Measurements from ENCODE around the gene NDUFA11.

Gene NDUFA11

DNA sequence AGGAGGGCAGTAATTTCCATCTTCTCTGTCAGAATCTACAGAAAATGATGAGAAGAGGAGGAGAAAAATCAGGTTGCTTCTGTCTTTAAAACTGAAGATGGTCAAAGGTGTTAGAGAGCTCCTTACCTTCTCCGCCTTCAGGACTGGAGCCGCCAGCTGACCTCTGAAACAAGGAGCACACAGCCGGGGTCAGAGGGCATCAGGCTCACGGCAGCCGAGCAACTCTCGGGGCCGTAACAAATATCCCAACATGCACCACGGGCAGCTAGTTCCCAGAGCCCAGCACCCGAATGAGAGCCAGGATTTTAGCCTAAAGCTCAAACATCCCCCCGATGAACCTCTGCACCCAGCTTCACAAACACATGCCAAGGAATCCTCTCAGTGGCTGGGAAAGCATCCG lies 38.1 kb upstream of the NDUFA11 start:
- TF ChIP-seq, protein P1, sequence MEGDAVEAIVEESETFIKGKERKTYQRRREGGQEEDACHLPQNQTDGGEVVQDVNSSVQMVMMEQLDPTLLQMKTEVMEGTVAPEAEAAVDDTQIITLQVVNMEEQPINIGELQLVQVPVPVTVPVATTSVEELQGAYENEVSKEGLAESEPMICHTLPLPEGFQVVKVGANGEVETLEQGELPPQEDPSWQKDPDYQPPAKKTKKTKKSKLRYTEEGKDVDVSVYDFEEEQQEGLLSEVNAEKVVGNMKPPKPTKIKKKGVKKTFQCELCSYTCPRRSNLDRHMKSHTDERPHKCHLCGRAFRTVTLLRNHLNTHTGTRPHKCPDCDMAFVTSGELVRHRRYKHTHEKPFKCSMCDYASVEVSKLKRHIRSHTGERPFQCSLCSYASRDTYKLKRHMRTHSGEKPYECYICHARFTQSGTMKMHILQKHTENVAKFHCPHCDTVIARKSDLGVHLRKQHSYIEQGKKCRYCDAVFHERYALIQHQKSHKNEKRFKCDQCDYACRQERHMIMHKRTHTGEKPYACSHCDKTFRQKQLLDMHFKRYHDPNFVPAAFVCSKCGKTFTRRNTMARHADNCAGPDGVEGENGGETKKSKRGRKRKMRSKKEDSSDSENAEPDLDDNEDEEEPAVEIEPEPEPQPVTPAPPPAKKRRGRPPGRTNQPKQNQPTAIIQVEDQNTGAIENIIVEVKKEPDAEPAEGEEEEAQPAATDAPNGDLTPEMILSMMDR (IDR thresholded peaks at IDR 0.05; ENCODE audit: low read depth, low read length), result no peak
- Histone ChIP-seq H3K4me3 (ENCODE audit: low read depth, low read length) (no peak overlapping the region), H3K36me3 (peaks cover 59% of the 10 kb centered on the region), H3K9me3 (ENCODE audit: severe bottlenecking) (no peaks in the 10 kb centered on the region), H3K27me3 (ENCODE audit: insufficient read depth, low read depth, severe bottlenecking) (no peaks in the 10 kb centered on the region), H3K27ac (no peak overlapping the region)
- no peak for DNase-seq

DNA sequence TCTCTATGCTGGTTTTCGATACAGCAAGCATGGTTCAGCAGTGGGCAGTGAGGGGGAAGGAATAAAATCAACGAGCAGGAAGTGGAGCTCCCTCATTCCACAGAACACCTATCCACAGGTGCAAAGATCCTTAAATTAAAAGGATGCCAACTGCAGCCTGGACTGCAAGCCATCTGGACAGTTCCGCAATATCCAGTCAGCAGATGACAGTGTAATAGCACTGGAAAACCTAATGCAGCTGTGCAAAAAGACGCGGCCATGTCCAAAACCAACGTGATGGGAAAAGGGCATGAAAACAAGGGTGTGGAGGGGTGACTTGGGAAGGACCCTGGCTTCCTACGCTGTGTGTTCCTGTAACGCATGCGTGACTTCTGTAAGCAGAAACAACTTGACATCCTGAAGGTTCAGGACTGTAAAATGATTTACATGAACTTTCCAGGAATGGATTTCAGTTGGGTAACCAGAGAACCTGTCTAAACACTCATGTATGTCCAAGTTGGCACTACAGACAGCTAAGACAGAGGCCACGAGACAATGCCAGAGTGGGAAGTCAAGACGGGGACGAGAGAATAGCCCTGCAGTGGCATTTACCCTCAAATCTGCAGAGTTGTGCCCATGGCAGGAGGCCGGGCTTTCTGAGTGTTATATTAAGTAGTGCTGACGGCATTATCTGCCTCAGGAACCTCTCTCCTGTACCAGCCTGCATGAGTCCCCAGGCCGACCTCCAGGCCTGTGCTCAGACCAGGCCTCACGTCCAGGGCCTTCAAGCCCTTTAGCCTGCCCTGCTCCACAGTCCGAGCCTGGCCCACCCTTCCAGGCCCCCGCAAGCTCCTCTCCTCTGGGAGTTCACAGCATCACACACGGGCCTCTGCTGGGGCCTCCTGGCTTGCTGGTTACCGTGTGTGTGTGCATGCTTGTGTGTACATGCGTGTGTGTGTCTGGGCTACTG lies 36.9 kb upstream of the NDUFA11 start:
- DNase-seq, result no peak
- TF ChIP-seq, protein P1 (IDR thresholded peaks at IDR 0.05; ENCODE audit: low read depth, low read length), result no peak
- peaks cover 58% of the 10 kb centered on the region for H3K36me3 ChIP-seq

DNA sequence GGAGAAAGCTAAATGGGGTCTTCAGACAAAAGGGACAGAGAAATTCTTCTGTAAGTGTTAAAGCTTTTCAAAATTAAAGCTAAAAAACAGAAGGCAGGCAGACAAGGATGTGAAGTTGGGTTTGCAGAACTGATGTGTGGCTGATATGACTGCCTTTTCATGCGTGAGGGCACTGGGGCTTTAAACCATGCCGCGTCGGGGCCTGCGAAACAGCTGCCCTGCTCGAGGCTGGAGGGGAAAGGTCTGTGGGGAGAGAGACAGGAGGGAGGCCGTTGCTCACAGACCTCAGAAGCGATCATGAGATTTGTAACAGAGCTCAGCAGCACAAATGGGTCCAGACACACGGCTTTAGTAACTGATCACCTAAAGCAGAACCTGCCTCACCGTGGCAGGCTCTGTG lies 34.0 kb upstream of the NDUFA11 start:
- Histone ChIP-seq H3K27me3 (ENCODE audit: insufficient read depth, low read depth, severe bottlenecking) (no peaks in the 10 kb centered on the region), H3K4me3 (ENCODE audit: low read depth, low read length) (no peak overlapping the region), H3K36me3 (peaks cover 55% of the 10 kb centered on the region), H3K9me3 (ENCODE audit: severe bottlenecking) (no peaks in the 10 kb centered on the region), H3K27ac (no peak overlapping the region)
- DNase-seq, result no peak
- TF ChIP-seq, protein P1 (IDR thresholded peaks at IDR 0.05; ENCODE audit: low read depth, low read length), result no peak

More for the DNA sequence above, 36.9 kb upstream of the NDUFA11 start:
- Histone ChIP-seq H3K4me3 (ENCODE audit: low read depth, low read length) (no peak overlapping the region), H3K9me3 (ENCODE audit: severe bottlenecking) (no peaks in the 10 kb centered on the region), H3K27ac (no peak overlapping the region), H3K27me3 (ENCODE audit: insufficient read depth, low read depth, severe bottlenecking) (no peaks in the 10 kb centered on the region)

DNA sequence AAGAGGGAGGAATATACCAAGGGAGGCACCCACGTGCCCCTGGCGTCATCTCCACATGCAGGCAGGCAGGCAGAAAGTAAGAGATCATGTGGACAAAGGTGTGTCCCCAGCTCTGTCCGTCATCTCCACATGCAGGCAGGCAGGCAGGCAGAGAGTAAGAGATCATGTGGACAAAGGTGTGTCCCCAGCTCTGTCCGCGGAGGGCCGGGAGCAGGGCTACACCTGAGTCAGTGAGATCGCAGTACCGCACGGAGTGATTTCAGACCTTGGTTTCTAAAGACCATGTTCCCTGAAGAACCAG lies 32.7 kb upstream of the NDUFA11 start:
- no peaks in the 10 kb centered on the region for H3K27me3 ChIP-seq (ENCODE audit: insufficient read depth, low read depth, severe bottlenecking)
- TF ChIP-seq, protein P1 (IDR thresholded peaks at IDR 0.05; ENCODE audit: low read depth, low read length), result no peak
- peaks cover 56% of the 10 kb centered on the region for H3K36me3 ChIP-seq
- no peak overlapping the region for H3K4me3 ChIP-seq (ENCODE audit: low read depth, low read length)
- H3K9me3 ChIP-seq (ENCODE audit: severe bottlenecking), result no peaks in the 10 kb centered on the region
- H3K27ac ChIP-seq, result no peak overlapping the region
- DNase-seq, result no peak

DNA sequence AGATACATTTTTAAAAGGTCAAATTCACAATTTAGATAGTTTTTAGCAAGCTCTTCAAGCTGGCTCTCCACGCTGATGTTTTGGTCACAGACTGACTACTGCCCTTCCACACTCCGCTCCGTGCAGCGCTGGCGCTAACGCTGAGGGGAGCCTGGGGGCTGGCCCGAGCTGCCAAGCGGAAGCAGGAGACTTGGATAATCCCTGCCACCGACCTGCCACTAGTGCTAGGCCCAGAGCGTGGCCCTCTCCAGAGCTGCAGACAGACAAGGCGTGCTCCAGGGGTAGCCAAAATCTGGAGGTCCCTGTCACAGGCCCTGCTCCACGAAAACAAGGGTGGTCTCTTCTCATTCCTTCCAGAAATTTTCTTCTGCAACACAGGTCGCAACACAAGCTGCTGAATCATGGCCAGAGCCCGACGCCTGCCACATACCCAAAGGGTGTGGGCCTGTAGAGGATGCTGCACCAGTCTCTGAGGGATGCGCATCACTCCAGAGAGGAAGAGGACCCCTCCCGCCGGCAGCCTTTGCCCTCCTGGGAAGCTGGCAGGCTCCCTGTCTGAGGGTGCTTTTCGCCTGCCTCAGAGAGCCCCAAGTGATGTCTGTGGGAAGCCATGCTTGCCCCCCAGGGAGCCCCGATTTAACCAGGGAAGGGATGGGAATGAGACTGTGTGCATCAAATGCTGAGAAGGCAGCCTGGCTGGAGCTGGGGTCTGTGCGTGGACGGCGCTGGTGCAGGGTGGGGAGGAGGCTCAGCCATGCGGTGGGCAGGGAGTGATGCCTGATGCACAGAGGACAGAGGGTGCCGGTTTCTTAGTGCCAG lies 32.1 kb upstream of the NDUFA11 start:
- peaks cover 56% of the 10 kb centered on the region for H3K36me3 ChIP-seq
- no peaks in the 10 kb centered on the region for H3K27me3 ChIP-seq (ENCODE audit: insufficient read depth, low read depth, severe bottlenecking)
- no peaks in the 10 kb centered on the region for H3K9me3 ChIP-seq (ENCODE audit: severe bottlenecking)
- TF ChIP-seq, protein P1 (IDR thresholded peaks at IDR 0.05; ENCODE audit: low read depth, low read length), result no peak
- DNase-seq, result peak; percentile 42
- H3K4me3 ChIP-seq (ENCODE audit: low read depth, low read length), result no peak overlapping the region
- no peak overlapping the region for H3K27ac ChIP-seq
